ENCODE results near the gene OR6S1.
"Not testable (repeated sequence)": the region's sequence is repeated elsewhere in the genome, so short reads cannot be mapped to it uniquely, and the experiment has no call there.

The OR6S1 gene

DNA sequence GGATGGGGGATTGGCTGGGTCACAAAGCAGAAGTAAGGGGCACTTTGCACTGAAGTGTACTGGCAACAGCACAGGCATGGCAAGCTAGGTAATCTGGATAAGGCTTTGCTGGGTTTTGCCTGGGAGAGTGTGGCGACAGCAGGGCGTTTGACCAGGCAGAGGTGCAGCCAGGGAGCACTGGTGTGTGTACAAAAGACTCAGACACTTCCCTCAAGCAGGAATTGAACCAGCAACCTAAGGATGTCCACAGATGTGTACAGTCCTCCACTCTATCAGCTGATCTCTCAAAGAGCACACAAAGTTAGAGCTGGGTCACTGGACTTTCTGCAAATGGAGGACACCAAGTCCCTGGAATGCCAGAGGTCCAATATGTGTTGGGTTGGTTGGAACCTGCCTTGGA, 27.5 kb upstream of the OR6S1 start:
- DNase-seq, result no peak

- no peak for DNase-seq
These were observed 26.5 kb upstream of the OR6S1 start for GRCh38 chr14:20667957-20668356.

DNA sequence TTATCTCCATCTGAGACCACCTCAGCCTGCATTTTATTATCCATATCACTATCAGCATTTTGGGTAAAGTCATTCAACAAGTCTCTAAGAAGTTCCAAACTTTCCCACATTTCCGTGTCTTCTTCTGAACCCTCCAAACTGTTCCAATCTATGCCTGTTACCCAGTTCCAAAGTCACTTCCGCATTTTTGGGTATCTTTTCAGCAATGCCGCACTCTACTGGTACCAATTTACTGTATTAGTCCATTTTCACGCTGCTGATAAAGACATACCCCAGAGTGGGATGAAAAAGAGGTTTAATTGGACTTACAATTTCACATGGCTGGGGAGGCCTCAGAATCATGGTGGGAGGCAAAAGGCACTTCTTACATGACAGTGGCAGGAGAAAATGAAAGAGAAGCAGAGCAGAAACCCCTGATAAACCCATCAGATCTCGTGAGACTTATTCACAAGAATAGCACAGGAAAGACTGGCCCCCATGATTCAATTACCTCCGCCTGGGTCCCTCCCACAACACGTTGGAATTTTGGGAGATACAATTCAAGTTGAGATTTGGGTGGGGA, 25.0 kb upstream of the OR6S1 start:
- DNase-seq, result not testable (repeated sequence)

- DNase-seq, result peak; percentile 77
These were observed 21.7 kb upstream of the OR6S1 start for GRCh38 chr14:20662968-20663732.

DNA sequence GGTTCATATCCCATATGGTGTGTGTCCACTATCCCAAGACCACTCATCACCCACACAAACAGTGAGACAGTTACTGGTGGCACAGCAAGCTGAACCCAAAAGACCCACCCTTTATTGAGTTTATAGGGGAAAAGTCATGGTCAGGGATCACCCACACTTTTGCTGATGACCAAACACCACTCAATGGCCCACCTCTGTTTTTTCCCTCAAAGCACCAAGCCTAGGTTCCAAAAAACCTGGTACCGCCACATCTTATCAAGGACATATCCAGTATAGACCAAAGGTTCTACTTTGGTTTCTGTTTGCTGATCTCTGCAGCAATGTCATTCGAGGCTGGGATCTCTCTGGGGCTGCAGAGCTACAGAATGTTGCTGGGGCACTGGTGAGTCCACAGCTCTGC, 19.7 kb upstream of the OR6S1 start:
- DNase-seq, result no peak

DNA sequence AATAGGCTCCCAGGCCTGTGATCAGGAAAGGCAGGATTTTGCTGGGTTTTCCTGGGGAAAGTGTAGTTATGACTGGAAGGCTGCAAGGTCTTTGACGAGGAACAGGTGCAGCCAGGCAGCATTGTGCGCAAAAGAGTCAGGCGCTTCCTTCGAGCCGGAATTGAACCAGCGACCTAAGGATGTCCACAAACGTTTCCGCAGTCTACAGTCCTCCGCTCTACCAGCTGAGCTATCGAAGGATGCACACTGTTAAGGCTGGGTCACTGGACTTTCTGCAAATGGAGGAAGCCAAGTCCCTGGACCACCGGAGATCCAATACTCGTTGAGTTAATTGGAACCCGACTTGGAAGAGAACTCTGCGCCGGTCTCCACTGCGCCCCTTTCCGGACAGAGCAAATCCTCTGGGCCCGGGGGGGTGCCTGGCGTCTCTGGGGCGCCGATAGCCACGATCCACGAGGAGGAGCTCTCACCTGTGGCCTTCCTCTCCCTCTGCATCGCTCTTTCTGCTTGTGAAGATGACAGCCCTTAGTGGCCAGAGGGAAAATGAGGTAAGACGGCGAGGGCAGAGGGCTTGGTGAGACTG, 18.4 kb upstream of the OR6S1 start:
- no peak for DNase-seq

DNA sequence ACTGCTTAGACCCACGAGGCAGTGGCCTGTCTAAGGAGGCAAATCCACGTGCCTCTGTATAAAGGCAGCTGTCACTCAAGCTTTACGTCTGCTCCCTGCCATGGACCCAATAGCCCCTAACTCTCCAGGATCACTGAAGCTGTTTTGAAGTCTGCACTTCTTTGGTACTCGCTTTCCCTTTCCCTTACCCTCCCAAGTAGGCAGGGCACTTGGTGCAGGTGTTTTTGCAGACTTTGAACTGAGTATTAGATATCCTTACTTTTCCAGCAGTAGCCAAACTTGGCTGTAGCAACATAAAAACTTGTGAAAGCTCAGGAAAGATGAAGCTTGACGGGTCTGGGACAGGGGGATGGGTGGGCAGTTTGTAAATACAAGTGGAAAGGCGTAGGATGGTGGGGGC, 17.8 kb upstream of the OR6S1 start:
- DNase-seq, result no peak

DNA sequence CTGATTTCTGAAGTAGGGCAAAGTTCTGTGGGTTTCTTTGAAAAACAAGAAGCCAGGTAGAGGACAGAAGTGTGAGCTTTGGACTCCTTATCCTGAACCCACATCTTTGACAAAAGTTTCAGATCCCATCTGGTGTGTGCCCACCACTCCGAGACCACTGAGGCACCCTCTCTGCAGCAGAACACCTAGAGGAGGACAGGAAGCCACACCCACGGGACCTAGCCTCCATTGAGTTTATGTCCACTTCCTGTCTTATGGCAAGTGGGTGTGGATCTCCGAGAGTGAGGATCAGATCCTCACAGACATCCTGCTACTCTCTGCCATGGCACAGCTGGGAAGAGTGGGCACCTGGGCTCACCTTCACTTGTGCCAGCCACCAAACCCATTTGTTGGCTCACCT, 16.8 kb upstream of the OR6S1 start:
- no peak for DNase-seq

DNA sequence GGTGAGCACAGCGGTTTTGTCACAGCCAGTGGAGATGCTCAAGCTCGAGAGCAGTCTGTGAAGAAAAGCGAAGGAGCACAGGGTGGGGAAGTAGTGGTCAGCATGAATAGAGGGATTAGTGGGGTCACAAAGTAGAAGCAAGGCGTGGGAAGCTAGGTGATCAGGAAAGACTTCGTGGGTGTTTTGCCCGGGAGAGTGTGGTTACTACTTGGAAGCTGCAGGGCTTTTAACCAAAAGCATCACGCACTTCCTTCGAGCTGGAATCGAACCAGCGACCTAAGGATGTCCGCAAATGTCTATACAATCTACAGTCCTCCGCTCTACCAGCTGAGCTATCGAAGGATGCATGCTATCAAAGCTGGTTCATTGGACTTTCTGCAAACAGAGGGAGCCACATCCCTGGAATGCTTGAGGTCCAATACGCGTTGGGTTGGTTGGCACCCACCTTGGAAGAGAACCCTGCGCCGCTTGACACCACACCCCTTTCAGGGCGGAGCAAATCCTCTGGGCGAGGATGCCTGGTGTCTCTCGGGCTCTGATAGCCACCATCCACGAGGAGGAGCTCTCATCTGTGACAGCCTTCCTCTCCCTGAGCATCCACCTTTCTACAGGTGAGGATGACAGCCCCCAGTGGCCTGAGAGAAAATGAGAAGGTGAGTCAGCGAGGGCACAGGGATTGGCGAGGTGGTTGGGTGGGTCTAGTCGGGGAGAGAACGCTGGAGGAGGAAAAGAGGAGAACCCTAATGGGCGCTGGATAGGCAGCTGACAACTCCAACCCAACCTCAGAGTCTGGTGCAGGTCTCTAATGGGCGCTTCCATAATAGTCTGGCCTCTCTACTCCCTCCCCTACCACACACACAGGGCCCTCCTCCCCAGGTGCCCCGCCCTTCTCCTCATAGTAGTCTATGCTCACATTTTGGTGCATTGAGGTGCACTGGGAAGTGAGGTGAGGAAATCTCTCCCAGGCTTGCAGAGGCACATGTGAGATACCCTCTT, 16.0 kb upstream of the OR6S1 start:
- peak; percentile 58 for DNase-seq

- DNase-seq, result no peak
These were observed 14.8 kb upstream of the OR6S1 start for GRCh38 chr14:20656274-20656673.

DNA sequence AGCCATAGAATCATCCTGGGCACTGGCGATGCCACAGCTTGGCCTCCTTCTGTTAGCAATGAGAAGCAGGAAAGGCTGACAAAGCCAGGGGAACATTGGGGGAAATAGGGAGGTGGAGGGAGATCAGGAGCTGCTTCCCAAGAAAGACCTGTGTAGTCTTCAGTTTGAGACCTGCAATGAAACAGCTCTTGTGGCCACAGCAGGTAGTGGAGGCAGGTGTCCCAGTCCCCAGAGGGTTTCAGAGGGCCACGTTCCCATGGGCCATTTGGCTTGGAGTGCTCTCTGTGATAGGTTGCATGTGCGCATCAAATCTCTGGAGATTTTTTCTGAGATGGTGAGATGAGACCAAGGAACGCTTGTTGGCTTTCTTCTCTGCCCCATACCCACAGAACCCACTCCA, 14.4 kb upstream of the OR6S1 start:
- DNase-seq, result no peak

DNA sequence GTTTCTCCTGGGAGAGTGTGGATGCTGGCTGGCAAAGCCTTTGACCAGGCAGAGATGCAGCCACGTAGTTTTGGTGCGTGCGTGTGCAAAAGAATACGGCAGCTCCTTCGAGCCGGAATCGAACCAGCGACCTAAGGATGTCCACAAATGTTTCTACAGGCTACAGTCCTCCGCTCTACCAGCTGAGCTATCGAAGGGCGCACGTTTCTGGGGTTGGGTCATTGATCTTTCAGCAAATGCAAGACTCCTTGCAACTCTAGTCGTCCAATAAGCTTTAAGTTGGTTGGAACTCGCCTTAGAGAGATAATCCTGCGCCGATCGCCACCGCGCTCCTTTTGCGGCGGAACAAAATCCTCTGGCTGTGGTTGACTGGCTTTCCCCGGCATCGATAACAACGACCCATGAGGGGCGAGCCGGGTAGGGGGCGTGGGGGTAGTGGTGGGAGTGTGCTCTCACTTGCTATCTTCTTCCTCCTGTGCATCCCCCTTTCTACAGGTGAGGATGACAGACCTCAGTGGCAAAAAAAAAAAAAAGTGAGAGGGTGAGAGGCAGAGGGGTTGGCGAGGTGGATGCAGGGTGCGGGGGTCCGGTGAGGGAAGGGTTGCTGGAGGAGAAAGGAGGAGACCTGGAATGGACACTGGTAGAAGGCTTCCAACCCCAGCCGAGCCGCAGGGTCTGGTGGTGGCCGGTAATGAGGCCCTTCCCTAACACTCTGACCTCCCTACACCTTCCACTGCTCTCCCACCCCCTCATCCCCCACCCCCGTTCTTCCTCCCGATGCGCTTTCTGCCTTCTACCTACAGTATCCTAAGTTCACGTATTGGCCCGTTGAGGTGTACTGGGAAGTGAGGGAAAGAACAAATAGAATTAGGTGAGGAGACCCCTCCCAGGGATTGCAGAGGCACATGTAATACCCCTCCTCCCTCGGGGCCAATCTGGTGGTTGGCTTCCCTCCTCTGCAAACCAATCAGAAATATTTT, 11.8 kb upstream of the OR6S1 start:
- DNase-seq, result no peak

GRCh38 chr14:20645481-20645880, 4.0 kb upstream of the OR6S1 start:
- DNase-seq, result no peak

DNA sequence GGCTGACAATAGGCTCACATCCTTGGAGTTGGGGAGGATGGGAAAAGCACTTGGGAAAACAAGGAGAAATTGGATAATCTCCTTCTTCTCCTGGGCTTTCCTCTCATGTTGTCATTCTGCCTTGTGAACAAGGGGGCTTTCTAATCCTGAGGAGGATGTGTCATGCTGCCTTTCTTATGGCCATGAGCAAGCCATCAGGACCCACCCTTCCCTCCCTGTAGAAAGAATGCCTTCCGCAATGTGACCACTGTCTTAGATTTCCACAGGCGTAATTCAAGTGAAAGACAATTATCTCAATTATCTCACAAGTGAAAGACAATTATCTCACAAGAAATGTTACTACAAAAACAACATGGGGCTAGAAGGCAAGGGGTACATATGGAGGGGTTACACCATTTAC, 3.0 kb upstream of the OR6S1 start:
- no peak for DNase-seq

DNA sequence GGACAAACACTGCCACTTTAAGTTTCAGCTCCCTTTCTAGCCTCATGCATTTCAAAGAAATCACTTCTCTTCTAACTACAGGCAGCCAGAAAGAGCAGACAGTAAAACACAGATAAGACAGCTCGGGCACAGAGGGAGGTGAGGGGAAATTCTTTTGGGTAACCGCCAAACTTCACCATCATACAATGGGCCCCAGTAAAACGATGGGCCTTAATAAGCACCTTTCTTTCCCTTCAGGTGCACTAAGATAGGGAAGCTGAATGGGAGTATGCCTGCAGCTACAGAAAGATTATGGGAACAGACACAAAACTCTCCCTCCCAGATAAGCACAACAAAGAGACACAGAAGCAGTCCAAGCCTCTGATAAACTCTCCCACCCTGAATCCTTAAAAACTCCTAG, 1.3 kb upstream of the OR6S1 start:
- DNase-seq, result not testable (repeated sequence)

- DNase-seq, result no peak
These were observed 691 bp upstream of the OR6S1 start for GRCh38 chr14:20642182-20642581.

GRCh38 chr14:20632831-20633691, 8.4 kb downstream of the OR6S1 start:
- DNase-seq, result peak; percentile 16

GRCh38 chr14:20632448-20632830, 9.1 kb downstream of the OR6S1 start:
- no peak for DNase-seq

- no peak for DNase-seq
These were observed 9.6 kb downstream of the OR6S1 start for GRCh38 chr14:20631880-20632389.

DNA sequence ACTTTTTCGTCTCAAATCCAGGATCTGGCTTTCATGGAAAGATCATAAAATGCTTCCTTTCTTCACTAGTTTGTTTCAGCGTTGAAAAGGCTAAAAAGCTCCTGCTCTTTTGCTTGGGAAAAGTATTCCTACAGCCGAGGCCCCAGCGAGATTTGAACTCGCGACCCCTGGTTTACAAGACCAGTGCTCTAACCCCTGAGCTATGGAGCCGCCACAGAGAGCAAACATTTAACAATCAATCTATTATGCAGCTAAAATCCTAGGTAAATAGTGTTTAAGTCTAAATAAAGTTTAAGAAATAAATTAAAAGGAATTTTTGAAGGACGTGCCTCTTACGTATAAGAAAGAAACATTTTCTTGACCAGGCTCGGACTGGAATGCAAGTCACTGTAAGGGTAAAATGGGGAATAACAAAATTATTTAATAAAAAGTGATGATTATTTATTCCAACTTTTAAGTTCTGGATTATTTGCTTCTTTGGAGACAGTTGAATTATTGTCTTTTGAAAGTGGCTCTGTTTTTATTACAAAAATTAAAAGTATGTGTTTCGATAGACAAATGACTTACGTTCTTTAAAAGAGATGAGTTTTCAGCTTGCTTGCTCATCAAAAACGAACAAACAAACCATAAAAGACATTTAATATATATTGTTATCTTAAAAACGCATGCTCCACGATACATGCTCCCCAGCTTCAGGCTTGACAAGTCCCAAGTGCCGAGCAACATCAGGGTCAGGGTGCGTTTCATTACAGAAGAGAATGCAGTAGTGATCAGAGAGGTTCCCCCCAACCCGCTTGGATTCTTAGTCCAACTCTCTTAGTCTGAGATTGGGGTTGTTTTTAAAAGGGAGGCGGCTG, 10.2 kb downstream of the OR6S1 start:
- DNase-seq, result peak; percentile 49

All from NCI-H1105 (cell line).